Smooth muscle cell (in vitro differentiated cells): ENCODE results near the gene UROS. TPM values are rescaled to one million over a fixed set of nuclear protein-coding genes. Genes with fewer than 3 reads are reported as not detected.

ENCODE experiments used
- DNase-seq: peaks from one replicate; lab custom pipeline; 2025; ENCODE audit not compliant: unreplicated experiment; lab: John Stamatoyannopoulos, UW
- H2AFZ ChIP-seq: fragments of 200-600 bp; sonication (generic); 2 replicates; pipeline ENCODE4 v1.6.0; 2016; ENCODE audit warnings: antibody characterized with exemption, low read depth, mild to moderate bottlenecking
- H3F3A ChIP-seq: fragments of 200-600 bp; sonication (generic); 2 replicates; pipeline ENCODE4 v1.6.0; 2017; ENCODE audit warnings: antibody characterized with exemption, low read depth
- H3K27ac ChIP-seq: fragments of 200-600 bp; sonication (generic); 2 replicates; pipeline ENCODE4 v1.5.1; 2016; ENCODE audit warnings: low read depth, mild to moderate bottlenecking
- H3K27me3 ChIP-seq: fragments of 200-600 bp; sonication (generic); 2 replicates; pipeline ENCODE4 v1.6.1; 2016; ENCODE audit warnings: low read depth, mild to moderate bottlenecking
- H3K36me3 ChIP-seq: fragments of 200-600 bp; sonication (generic); 2 replicates; pipeline ENCODE4 v1.5.1; 2016; ENCODE audit warnings: low read depth
- H3K4me1 ChIP-seq: fragments of 200-600 bp; sonication (generic); 2 replicates; pipeline ENCODE4 v1.5.1; 2016; ENCODE audit warnings: low read depth
- H3K4me2 ChIP-seq: fragments of 200-600 bp; sonication (generic); 2 replicates; pipeline ENCODE4 v1.6.0; 2016; ENCODE audit warnings: mild to moderate bottlenecking
- H3K4me3 ChIP-seq: fragments of 200-600 bp; sonication (generic); 2 replicates; pipeline ENCODE4 v1.5.1; 2016; ENCODE audit warnings: mild to moderate bottlenecking
- H3K79me2 ChIP-seq: fragments of 200-600 bp; sonication (generic); 2 replicates; pipeline ENCODE4 v1.6.0; 2016; ENCODE audit warnings: low read depth, mild to moderate bottlenecking
- H3K9ac ChIP-seq: fragments of 200-600 bp; sonication (generic); 2 replicates; pipeline ENCODE4 v1.6.0; 2016; ENCODE audit warnings: low read depth
- H3K9me3 ChIP-seq: fragments of 200-600 bp; sonication (generic); replicated peaks from 2 replicates; pipeline ENCODE4 v1.5.1; 2016; ENCODE audit warnings: low read depth
- H4K20me1 ChIP-seq: fragments of 200-600 bp; sonication (generic); 2 replicates; pipeline ENCODE4 v1.6.0; 2016; ENCODE audit warnings: low read depth
- CTCF ChIP-seq: fragments of 200-600 bp; sonication (generic); IDR thresholded peaks from 2 replicates; pipeline ENCODE4 v1.5.1; 2017; ENCODE audit warnings: borderline replicate concordance, mild to moderate bottlenecking, antibody characterized with exemption; ENCODE audit not compliant: insufficient read depth, poor library complexity, severe bottlenecking
- WGBS: methylation state at CpG from one replicate; pipeline ENCODE4 v1.1.7; 2016; ENCODE audit warnings: low lambda C conversion rate; 5-methylcytosine and 5-hydroxymethylcytosine counted together
- polyA plus RNA-seq: library from polyadenylated mRNA; unstranded; fragments of >200 nt; fragmentation: Nextera tagmentation; extraction: Ambion mirVana; gene quantifications from 2 replicates; pipeline ENCODE4 v1.2.1, GENCODE V29; 2016
- total RNA-seq: library from RNA; depleted of rRNA; stranded (reverse); fragments of >200 nt; gene quantifications from 2 replicates; pipeline ENCODE4 v1.2.3, GENCODE V29; 2014

The UROS gene
- total and polyA plus RNA-seq, 2 experiments from 2014 or later: 43.7 to 77.5 TPM

GRCh38 chr10:125823663-125824251 lies 699 bp upstream of the UROS start:
- no peak for TF ChIP-seq CTCF
- H3K27ac ChIP-seq: peak overlapping the region; percentile 88
- H4K20me1 ChIP-seq: peaks cover 36% of the 10 kb centered on the region
- under 1% methylated on average over 20 of the region's 20 CpGs for WGBS
- H3K79me2 ChIP-seq: peaks cover 44% of the 10 kb centered on the region
- DNase-seq: no peak
- peak overlapping the region; percentile 98 for H3K9ac ChIP-seq
- H3K9me3 ChIP-seq: no peaks in the 10 kb centered on the region
- no peaks in the 10 kb centered on the region for H3K27me3 ChIP-seq
- peaks cover 15% of the 10 kb centered on the region for H3K4me1 ChIP-seq
- no peaks in the 10 kb centered on the region for H3F3A ChIP-seq
- peak overlapping the region; percentile 97 for H3K4me3 ChIP-seq
- H3K4me2 ChIP-seq: peak overlapping the region; percentile 95
- H3K36me3 ChIP-seq: peaks cover 14% of the 10 kb centered on the region
- H2AFZ ChIP-seq: peak overlapping the region; percentile 99

- Histone ChIP-seq H3K36me3 (no peaks in the 10 kb centered on the region), H3F3A (no peaks in the 10 kb centered on the region), H3K4me2 (no peak overlapping the region), H3K27me3 (no peaks in the 10 kb centered on the region), H3K79me2 (peaks cover 27% of the 10 kb centered on the region), H3K9me3 (no peaks in the 10 kb centered on the region), H3K27ac (no peak overlapping the region), H3K4me3 (no peak overlapping the region), H3K9ac (no peak overlapping the region), H4K20me1 (peaks cover 13% of the 10 kb centered on the region), H2AFZ (no peak overlapping the region), H3K4me1 (peaks cover 15% of the 10 kb centered on the region)
- 79% methylated on average over 1 of the region's 1 CpG for WGBS
- DNase-seq: no peak
- TF ChIP-seq CTCF: no peak
Observed at GRCh38 chr10:125820701-125821100, 2.4 kb downstream of the UROS start.

- Histone ChIP-seq H2AFZ (no peak overlapping the region), H3K4me2 (no peak overlapping the region), H3K4me1 (peaks cover 4% of the 10 kb centered on the region), H3K36me3 (no peaks in the 10 kb centered on the region), H3K9me3 (no peaks in the 10 kb centered on the region), H3K4me3 (no peak overlapping the region), H3K9ac (no peak overlapping the region), H4K20me1 (no peaks in the 10 kb centered on the region), H3K27me3 (no peaks in the 10 kb centered on the region), H3F3A (no peaks in the 10 kb centered on the region), H3K27ac (no peak overlapping the region), H3K79me2 (no peaks in the 10 kb centered on the region)
- no peak for TF ChIP-seq CTCF
- WGBS: 93% methylated on average over 6 of the region's 6 CpGs
- DNase-seq: no peak
Observed at GRCh38 chr10:125817337-125817946, 5.6 kb downstream of the UROS start.

- Histone ChIP-seq H3K27me3 (no peaks in the 10 kb centered on the region), H2AFZ (no peak overlapping the region), H3F3A (no peaks in the 10 kb centered on the region), H3K4me3 (no peak overlapping the region), H3K4me2 (no peak overlapping the region), H3K27ac (no peak overlapping the region), H3K9ac (no peak overlapping the region), H3K9me3 (no peaks in the 10 kb centered on the region), H3K36me3 (no peaks in the 10 kb centered on the region), H3K4me1 (no peaks in the 10 kb centered on the region), H4K20me1 (no peaks in the 10 kb centered on the region), H3K79me2 (no peaks in the 10 kb centered on the region)
- 88% methylated on average over 4 of the region's 4 CpGs for WGBS
- no peak for DNase-seq
- TF ChIP-seq CTCF: no peak
Observed at GRCh38 chr10:125816548-125816947, 6.5 kb downstream of the UROS start.
